GM23338 (cell line): ENCODE data around the gene ADAT1. TPM values are rescaled to one million over a fixed set of nuclear protein-coding genes. Genes with fewer than 3 reads are reported as not detected.
A peak's percentile ranks its signal among the peaks of the same experiment; 100 is the strongest.

Experiments used
- ATAC-seq: fragments of 200-7000 bp; cut with Tn5 transposase; 3 replicates; pipeline ENCODE4 v1.9.1; 2020
- DNase-seq: peaks from one replicate; pipeline ENCODE4 v3.0.0-alpha.2; 2015; ENCODE audit warnings: low spot score
- H2AFZ ChIP-seq: fragments of 200-600 bp; sonication (generic); 2 replicates; pipeline ENCODE4 v1.8.0; 2016; ENCODE audit warnings: antibody characterized with exemption, mild to moderate bottlenecking, moderate library complexity
- H3F3A ChIP-seq: fragments of 200-600 bp; sonication (generic); replicated peaks from 2 replicates; pipeline ENCODE4 v1.8.0; 2017; ENCODE audit warnings: antibody characterized with exemption, mixed run types, low read depth
- H3K27ac ChIP-seq: fragments of 200-600 bp; sonication (generic); 2 replicates; pipeline ENCODE4 v1.6.1; 2016; ENCODE audit warnings: low read depth
- H3K27me3 ChIP-seq: fragments of 200-600 bp; sonication (generic); 2 replicates; pipeline ENCODE4 v1.8.0; 2016; ENCODE audit warnings: mild to moderate bottlenecking, mixed run types, moderate library complexity; ENCODE audit not compliant: insufficient read depth
- H3K36me3 ChIP-seq: fragments of 200-600 bp; sonication (generic); 2 replicates; pipeline ENCODE4 v1.8.0; 2016; ENCODE audit warnings: mild to moderate bottlenecking; ENCODE audit not compliant: insufficient read depth
- H3K4me1 ChIP-seq: fragments of 200-600 bp; sonication (generic); 2 replicates; pipeline ENCODE4 v1.8.0; 2016; ENCODE audit warnings: mild to moderate bottlenecking, moderate library complexity; ENCODE audit not compliant: insufficient read depth
- H3K4me2 ChIP-seq: fragments of 200-600 bp; sonication (generic); 2 replicates; pipeline ENCODE4 v1.7.1; 2017; ENCODE audit warnings: mixed run types
- H3K4me3 ChIP-seq: fragments of 200-600 bp; sonication (generic); 2 replicates; pipeline ENCODE4 v1.6.1; 2016; ENCODE audit warnings: mixed run types
- H3K79me2 ChIP-seq: fragments of 200-600 bp; sonication (generic); replicated peaks from 2 replicates; pipeline ENCODE4 v1.8.0; 2017; ENCODE audit warnings: mild to moderate bottlenecking; ENCODE audit not compliant: insufficient read depth
- H3K9me2 ChIP-seq: fragments of 200-600 bp; sonication (generic); 2 replicates; pipeline ENCODE4 v1.8.0; 2017; ENCODE audit not compliant: insufficient read depth
- H4K20me1 ChIP-seq: fragments of 200-600 bp; sonication (generic); replicated peaks from 2 replicates; pipeline ENCODE4 v1.8.0; 2017; ENCODE audit warnings: mild to moderate bottlenecking; ENCODE audit not compliant: insufficient read depth
- H3K27ac Mint-ChIP-seq: 2 replicates; pipeline ENCODE4 v1.8.0; 2020; ENCODE audit warnings: inconsistent platforms, mild to moderate bottlenecking, moderate library complexity, mixed read lengths
- H3K27me3 Mint-ChIP-seq: 3 replicates; pipeline ENCODE4 v1.8.0; 2022; ENCODE audit warnings: low read depth, mild to moderate bottlenecking, moderate library complexity, mixed read lengths, inconsistent platforms; ENCODE audit not compliant: insufficient read depth, poor library complexity
- H3K36me3 Mint-ChIP-seq: 3 replicates; pipeline ENCODE4 v1.8.0; 2021; ENCODE audit warnings: low read depth, mild to moderate bottlenecking, inconsistent platforms, moderate library complexity, mixed read lengths
- H3K4me1 Mint-ChIP-seq: 3 replicates; pipeline ENCODE4 v1.8.0; 2020; ENCODE audit warnings: mild to moderate bottlenecking, inconsistent platforms, mixed read lengths
- H3K4me3 Mint-ChIP-seq: 3 replicates; pipeline ENCODE4 v1.8.0; 2021; ENCODE audit warnings: moderate library complexity, mild to moderate bottlenecking, inconsistent platforms, mixed read lengths
- H3K9me3 Mint-ChIP-seq: 3 replicates; pipeline ENCODE4 v1.8.0; 2020; ENCODE audit warnings: moderate library complexity, mild to moderate bottlenecking, inconsistent platforms, mixed read lengths
- CREB1 ChIP-seq: fragments of 250-450 bp; sonication (Bioruptor Pico); IDR thresholded peaks from 2 replicates; pipeline ENCODE4 v1.5.0; 2020; ENCODE audit warnings: low read depth, mild to moderate bottlenecking, moderate library complexity
- CTCF ChIP-seq, 2 experiments: fragments of 200-600 bp in 1 of 2; sonication (generic) in 1 of 2; conservative IDR thresholded peaks; 2 replicates each; pipeline versions ENCODE4 v1.5.1 to v1.6.1; 2016 to 2017; ENCODE audit warnings: antibody characterized with exemption in 2 of 2, low read depth in 2 of 2, mild to moderate bottlenecking in 2 of 2, moderate library complexity in 1 of 2
- ETS1 ChIP-seq: IDR thresholded peaks from 2 replicates; pipeline ENCODE4 v1.6.1; 2016; ENCODE audit warnings: antibody characterized with exemption
- JUNB ChIP-seq: IDR thresholded peaks from one replicate; pipeline ENCODE4 v1.6.1; 2016; ENCODE audit warnings: antibody characterized with exemption; ENCODE audit not compliant: unreplicated experiment
- POLR2AphosphoS5 ChIP-seq: IDR thresholded peaks from 2 replicates; pipeline ENCODE4 v1.6.1; 2016; ENCODE audit warnings: antibody characterized with exemption, low read depth
- REST ChIP-seq: IDR thresholded peaks from one replicate; pipeline ENCODE4 v1.6.1; 2018; ENCODE audit warnings: antibody characterized with exemption; ENCODE audit not compliant: unreplicated experiment
- STAT1 ChIP-seq: IDR thresholded peaks from one replicate; pipeline ENCODE4 v1.6.1; 2016; ENCODE audit warnings: antibody characterized with exemption; ENCODE audit not compliant: unreplicated experiment
- ZNF114 ChIP-seq: fragments of 250-450 bp; sonication (Bioruptor Pico); IDR thresholded peaks from 2 replicates; pipeline ENCODE4 v1.5.0; 2020; ENCODE audit warnings: mild to moderate bottlenecking, moderate library complexity
- ZNF331 ChIP-seq: fragments of 250-450 bp; sonication (Bioruptor Pico); IDR thresholded peaks from 2 replicates; pipeline ENCODE4 v1.5.0; 2020; ENCODE audit warnings: low read depth, mild to moderate bottlenecking, moderate library complexity
- polyA plus RNA-seq: library from polyadenylated mRNA; unstranded; fragments of >200 nt; fragmentation: Nextera tagmentation; extraction: Ambion mirVana; gene quantifications from 2 replicates; pipeline ENCODE4 v1.2.1, GENCODE V29; 2016
- total RNA-seq: library from RNA; depleted of rRNA; stranded (reverse); fragments of >200 nt; shearing (Covaris generic); gene quantifications from 2 replicates; pipeline ENCODE4 v1.2.3, GENCODE V29; 2014

The ADAT1 gene
- total and polyA plus RNA-seq, 2 experiments from 2014 or later = 17.4 to 53.6 TPM

- Histone ChIP-seq H2AFZ (no peak overlapping the region), H3K4me1 (peaks cover 9% of the 10 kb centered on the region), H3K36me3 (peaks cover 24% of the 10 kb centered on the region), H3K27me3 (no peaks in the 10 kb centered on the region), H3K79me2 (peaks cover 44% of the 10 kb centered on the region), H3K4me3 (no peak overlapping the region), H4K20me1 (0 out of 2 replicates have a peak, but pooled peaks cover 14% of the 10 kb centered on the region), H3K9me2 (no peaks in the 10 kb centered on the region), H3F3A (0 out of 2 replicates have a peak, but pooled peaks cover 4% of the 10 kb centered on the region), H3K4me2 (no peak overlapping the region), H3K27ac (no peak overlapping the region)
- Mint-ChIP-seq H3K27ac (no peak overlapping the region; the same call in 1 of the 2 replicates), H3K9me3 (no peaks in the 10 kb centered on the region), H3K27me3 (no peaks in the 10 kb centered on the region), H3K36me3 (peaks cover 41% of the 10 kb centered on the region), H3K4me1 (peaks cover 19% of the 10 kb centered on the region), H3K4me3 (no peak overlapping the region)
- DNase-seq (no peak), ATAC-seq (no peak)
- no peak for TF ChIP-seq STAT1
- TF ChIP-seq ZNF114 (CRISPR knock-in tag) = no peak
- TF ChIP-seq REST = no peak
- no peak for TF ChIP-seq POLR2AphosphoS5
- TF ChIP-seq CREB1 (CRISPR knock-in tag) = no peak
Measured at GRCh38 chr16:75653922-75654321, 30.8 kb upstream of the ADAT1 start.

- Histone ChIP-seq H3F3A (peaks cover 6% of the 10 kb centered on the region; the same call in 1 of the 2 replicates), H2AFZ (peak overlapping the region; percentile 84), H3K4me1 (peaks cover 20% of the 10 kb centered on the region), H3K4me2 (peak overlapping the region; percentile 94), H3K4me3 (peak overlapping the region; percentile 88), H3K9me2 (no peaks in the 10 kb centered on the region), H4K20me1 (peaks cover 27% of the 10 kb centered on the region), H3K27me3 (no peaks in the 10 kb centered on the region), H3K36me3 (peaks cover 17% of the 10 kb centered on the region), H3K27ac (peak overlapping the region; percentile 95), H3K79me2 (peaks cover 86% of the 10 kb centered on the region)
- peak; percentile 49 for ATAC-seq
- Mint-ChIP-seq H3K9me3 (no peaks in the 10 kb centered on the region), H3K27ac (peak overlapping the region; percentile 79), H3K36me3 (peaks cover 21% of the 10 kb centered on the region), H3K27me3 (peaks cover 5% of the 10 kb centered on the region), H3K4me1 (peaks cover 27% of the 10 kb centered on the region), H3K4me3 (peak overlapping the region; percentile 87)
- DNase-seq = peak; percentile 91
- no peak for TF ChIP-seq JUNB
- TF ChIP-seq ZNF114 (CRISPR knock-in tag) = no peak
- peak; percentile 8; the same call in 1 of the 2 replicates for TF ChIP-seq ETS1
- no peak for TF ChIP-seq REST
- TF ChIP-seq CTCF (conservative IDR thresholded peaks at IDR 0.05; ENCODE audit: low read depth in 2 of 2) = no peak
- TF ChIP-seq CREB1 (CRISPR knock-in tag) = no peak
- no peak for TF ChIP-seq ZNF331
Measured at GRCh38 chr16:75648265-75649076, 25.4 kb upstream of the ADAT1 start.
